Stimulated activated CD8-positive, alpha-beta memory T cell treated with anti-CD3 and anti-CD28 coated beads, Interleukin-7, amount 100 ng/mL, for 4 hours (primary cell): ENCODE results near the gene CABLES2.
"Not testable (repeated sequence)": the region's sequence is repeated elsewhere in the genome, so short reads cannot be mapped to it uniquely, and the experiment has no call there.

Experiments
- DNase-seq, 2 donors: peaks; one replicate each; pipeline ENCODE4 v3.0.0-alpha.2; 2020; ENCODE audit warnings: low read depth in 2 of 2

CABLES2 gene

DNA sequence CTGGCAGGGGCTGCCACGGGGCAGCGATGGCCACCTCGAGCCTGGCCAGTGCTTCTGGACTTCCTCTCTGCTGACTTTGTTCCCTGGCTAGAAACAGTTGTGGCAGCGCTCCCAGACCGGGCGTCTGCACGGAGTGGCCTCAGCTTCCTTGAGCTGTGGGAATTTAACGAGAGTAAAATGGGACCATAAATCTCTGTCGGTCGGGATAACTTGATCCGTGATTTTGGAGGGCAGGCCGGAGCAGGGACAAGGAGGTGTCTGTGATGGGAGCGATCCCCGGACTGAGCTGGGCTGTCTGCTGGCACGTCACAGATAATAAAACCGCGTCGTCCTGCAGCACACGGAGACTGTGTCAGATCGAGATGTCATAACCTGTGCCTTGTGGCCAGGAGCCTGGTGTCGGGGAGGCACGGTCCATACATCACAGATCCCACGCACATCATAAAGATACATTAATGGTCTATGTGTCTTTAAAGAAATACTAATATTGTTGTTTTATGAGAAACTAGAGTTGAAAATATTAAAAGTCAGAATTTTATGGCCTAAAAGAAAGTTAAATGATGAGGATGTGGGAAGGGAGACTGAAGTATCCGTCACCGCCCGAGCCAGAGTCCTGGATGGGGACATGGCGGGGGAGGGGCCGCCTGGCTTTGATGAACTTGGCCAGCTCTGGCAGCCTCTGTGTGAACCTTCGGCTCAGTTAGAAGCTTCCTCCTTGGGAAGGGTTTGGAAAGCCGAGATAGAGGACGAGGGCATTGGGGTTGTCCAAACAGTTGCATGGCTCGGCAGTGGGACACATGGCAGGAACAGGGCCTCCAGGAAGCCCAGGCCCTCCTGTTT is 26.8 kb upstream of the CABLES2 start:
- DNase-seq: no peak

DNA sequence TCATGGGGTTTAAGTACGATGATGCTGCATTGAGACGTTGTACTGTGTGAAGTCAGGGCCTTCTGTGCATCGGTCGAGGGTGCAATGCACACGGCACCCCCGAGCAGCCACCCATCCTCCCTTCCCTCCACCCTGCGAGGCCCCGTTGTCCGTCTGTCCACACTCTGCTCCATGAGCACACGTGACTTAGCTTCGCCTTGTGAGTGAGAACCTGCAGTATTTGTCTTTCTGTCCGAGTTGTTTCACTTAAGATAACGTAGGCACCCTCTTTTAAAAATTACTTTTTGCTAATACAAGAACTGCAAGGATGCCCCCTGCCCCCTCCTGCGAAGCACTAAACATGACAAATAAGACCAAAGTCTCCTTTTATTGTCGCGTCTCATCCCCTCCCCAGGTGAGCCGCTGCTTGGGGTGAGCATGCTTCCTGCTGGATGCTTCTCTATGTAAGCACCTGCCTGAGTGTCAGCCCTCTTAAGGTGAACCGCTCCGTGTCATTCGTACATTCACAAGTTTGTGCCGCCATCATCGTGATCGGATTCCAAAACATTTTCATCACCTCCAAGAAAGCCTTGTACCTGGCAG is 23.9 kb upstream of the CABLES2 start:
- DNase-seq: no peak

DNA sequence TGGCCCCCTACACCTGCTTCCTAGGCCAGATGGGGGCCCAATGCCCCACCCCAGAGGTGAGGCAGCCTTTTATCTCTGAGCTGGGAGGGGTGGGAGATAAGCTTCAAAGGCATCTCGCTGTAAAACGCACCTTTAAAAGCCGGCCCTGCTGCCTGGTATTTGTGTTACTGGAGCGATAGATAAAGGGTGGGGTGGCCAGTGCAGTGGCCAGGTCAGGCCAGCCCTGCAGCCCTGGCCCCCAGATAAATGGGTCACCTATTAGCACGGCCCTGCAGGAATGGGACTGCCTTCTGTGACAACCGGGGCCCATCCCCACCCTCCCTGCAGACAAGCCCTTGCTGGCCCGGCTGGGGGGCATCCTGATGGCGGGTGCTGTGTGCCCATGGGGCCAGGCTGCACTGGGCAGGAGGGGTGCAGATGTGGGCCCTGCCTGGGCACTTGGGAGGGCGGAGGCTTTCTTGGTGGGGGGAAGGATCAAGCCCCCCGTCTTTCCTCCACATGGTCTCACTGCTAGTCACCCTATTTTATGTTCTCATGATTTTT is 23.3 kb upstream of the CABLES2 start:
- no peak for DNase-seq

DNA sequence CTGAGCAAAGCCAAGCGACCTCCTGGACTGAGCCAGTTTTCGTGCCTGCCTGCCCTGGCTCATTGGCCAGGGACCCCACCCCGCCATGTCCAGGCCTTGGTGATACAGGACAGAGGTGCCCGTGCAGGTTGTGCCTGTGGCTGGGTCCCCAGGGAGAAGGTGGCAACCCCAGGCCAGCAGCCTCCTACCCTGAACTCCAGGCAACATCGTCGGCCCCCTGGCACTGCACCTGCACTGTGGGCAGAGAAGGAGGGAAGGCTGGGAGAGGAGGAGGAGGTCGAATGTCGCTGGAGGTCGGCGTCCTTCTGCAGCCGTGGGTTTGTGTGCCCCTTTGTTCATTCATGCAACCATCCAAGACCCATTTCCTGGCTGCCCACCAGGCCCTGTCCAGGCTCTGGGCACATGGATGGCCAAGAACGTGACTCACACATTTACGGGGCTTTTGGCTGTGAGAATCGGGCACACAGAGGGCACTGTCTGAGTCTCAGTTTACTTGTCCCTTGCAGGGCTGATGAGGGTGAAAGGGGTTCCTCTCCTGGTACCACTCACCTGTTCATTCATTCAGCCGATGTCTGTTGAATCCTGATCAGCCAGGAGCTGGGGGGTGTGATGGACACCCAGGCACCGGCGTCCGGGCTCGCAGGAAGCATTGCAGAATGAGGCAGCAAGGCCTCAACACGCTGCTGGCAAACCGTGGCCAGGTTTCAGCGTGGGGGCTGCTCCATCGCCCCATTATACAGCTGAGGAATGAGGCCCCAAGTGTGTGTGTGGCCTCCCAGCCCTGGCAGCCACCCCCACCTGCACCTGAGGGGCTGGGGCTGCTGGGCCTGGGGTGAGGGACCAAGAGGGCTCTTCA is 22.6 kb upstream of the CABLES2 start:
- DNase-seq: no peak

DNA sequence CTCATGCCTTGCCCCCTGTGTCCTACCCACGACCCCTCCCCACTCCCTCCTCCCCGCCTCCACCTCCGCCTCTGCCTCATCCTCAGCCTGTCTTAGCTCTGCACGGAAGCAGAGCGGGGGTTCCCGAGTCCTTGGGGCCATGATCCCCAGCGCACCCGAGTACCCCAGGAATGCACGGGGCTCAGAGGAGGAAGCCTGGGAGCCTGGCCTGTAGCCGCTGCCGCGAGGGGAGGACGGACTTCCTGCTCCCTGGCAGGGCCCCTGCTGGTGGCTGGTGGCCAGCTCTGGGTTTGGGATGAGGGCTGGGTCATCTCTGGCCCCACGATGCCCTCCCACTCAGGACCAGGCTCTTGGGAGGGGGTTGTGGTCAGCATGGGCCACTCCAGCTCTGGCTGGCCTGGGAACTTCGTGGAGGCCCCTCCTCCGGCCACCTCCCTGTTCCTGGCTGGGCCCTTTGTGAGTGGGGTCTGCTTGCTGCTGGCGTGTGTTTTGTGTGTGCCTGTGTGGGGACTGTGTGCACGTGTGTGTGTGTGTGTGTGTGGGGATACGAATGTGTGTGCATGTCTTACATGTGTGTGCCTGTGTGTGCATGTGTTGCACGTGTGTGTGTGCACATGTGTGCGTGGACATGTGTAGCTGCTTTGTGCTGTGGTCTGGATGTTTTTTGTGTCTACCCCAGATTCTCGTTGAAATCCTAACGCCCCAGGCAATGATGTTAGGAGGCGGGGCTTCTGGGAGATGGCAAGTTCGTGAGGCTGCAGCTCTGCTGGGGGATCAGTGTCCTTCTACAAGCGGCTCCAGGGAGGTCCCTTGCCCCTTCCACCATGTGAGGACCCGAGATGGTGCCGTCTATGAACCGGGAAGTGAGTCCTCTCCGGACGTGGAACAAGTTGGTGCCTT is 21.6 kb upstream of the CABLES2 start:
- no peak for DNase-seq

DNA sequence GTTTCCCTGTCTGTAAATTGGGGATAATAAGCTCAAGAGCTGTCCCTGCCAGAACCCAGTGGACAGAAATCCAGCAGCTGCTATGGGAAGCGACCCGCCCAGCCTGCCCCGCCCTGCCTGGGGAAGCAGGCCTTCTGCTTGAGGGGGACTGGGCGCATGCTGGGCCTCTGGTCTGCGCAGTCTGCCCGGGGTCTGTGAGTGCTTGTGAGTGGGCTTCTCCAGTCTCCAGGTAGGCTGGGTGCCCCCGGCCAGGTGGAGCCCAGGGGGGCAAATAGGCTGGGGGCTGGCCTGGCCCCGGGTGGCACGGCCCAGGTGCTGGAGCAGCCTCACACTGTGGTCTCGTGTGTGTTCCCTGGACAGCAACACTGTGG is 20.9 kb upstream of the CABLES2 start:
- DNase-seq: no peak

DNA sequence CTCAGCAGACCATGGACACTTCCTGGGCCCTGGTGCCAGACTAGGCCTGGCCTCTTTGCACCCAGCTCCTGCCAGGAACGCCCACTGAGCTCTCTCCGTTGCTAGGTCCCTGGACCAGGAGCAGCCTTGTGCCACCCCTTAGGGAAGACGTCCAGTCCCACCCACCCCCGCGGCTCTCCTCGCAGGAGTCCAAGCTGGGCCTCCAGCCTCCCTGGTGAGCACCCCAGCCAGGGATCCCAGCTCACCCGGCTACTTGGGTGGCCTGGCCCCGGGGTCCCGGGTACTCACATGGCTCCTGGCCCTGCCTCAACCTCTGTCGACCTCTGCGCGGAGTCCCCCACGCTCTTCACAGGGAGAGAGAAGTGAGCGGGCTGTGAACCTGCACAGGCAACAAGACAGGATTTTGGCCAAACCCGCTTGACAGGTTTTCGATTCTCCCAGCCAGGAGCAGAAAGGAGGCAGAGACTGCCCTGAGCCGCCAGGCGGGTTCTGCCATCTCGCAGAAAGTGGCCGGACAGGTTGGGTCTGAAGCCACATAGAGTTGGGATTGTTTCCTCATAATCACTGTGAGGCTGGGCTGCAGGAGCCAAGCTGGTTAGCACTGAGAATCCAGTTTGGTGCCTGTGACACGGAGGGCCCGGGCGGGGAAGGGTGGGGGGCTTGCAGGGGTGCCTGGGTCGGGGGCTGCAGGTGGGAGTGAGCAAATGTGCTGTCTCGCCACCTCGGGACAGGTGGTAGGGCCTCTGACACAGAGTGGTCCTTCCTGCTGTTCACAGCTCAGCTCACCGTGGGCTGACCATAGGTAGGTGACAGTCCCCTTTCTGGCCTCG is 20.3 kb upstream of the CABLES2 start, which contains the start of gene RBBP8NL:
RBBP8NL (minus strand) TSS at position 368 of the 830 bp plus-strand sequence. CDS start 7,892 bp downstream, outside the sequence.
- DNase-seq: no peak

DNA sequence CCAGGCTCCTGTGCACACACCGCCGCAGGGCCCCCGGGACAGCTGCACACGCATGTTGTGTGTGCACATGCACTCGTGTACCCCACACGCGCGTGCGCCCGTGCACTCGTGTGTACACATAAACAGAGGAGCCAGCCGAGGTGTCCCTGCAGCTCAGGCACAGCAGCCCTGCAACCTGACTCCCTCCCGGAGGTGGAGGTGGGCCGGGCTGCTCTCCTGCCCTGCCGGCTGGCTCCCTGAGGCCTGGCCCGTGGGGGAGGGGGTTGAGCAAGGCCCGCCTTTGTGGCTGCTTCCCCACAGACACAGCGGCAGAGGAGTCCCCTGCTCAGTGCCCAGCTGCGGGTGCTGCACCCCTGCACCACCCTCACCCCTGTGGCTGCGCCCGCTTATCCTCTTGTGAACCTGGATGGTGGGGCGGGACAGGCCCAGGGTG is 19.6 kb upstream of the CABLES2 start:
- no peak for DNase-seq

DNA sequence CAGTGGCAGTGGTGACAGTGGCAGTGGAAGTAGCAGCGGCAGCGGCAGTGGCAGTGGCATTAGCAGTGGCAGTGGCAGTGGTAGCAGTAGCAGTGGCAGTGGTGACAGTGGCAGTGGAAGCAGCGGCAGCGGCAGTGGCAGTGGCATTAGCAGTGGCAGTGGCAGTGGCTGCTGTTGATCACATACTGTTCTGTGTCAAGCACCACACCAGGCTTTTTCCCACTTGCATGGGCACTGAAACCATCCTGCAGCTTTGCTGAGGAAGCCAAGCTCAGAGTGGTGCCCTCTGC is 18.9 kb upstream of the CABLES2 start:
- not testable (repeated sequence) for DNase-seq

DNA sequence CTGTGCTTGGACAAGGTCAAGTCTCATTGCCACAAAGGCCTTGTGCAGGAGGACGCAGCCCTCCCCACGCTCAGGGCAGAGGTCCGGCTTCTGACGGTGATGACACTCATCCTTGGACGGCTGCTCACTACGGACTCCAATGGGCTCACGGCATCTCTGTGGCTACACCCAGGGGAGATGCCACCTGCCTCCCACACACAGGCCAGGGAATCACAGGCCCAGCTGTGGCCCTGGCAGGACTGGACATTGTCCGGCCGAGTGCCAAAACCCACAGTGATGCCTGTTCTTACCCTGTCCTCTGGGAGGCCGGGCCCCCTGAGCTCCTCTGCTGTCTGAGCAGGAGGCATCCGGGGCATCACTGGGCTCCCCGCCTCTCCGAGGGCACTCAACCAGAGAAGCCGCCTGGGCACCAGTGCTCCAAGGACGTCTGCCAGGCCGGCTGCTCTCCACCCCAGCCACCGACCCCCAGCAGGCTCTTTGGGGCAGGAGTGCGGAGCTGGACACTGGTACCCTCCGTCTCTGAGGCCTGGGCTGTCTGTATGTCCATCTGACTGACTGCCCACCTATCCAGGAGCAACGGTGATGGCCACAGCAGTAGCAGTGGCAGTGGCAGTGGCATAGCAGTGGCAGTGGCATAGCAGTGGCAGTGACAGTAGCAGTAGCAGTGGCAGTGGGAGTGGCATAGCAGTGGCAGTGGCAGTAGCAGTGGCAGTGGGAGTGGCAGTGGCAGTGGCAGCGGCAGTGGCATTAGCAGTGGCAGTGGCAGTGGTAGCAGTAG is 18.4 kb upstream of the CABLES2 start:
- DNase-seq: no peak

DNA sequence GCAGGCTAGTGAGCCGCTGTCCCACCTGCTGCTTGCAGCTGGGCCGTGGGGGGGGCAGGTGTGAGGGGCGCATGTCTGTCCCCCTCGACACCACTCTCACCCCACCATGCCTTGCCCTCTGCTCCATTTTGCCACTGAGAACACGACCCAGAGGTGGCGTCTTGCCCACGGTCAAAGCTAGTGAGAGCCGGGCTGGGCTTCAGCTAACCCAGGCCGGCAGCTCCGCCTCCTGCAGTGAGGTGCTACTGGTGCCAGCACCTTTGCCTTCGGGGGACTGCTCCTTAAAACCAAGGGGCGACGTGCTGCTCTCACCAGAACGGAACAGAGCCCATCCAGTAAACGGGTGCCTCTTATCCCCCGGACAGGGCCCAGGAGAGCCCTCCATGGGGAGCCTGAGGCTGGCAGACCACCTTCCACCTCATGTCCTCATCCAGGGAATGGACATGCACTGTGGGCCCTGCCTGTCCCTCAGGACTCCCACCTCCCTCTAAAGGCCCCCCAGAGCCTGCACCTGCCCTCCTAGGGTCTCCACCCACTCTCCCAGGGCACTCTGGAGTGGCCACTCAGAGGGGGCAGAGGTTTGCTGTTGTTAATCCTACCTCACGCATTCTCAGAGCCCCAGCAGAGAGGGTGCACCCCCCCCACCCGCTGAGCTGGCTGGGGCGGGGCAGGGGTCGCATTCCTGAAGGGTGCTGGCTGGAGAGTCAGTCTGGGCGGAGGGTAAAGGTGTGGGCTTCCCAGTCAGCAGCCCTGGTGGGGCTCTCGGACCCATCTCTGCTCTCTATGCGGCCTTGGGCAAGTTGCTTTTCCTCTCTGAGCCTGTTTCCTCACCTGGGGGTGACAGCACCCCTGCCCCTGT is 17.4 kb upstream of the CABLES2 start:
- DNase-seq: no peak

DNA sequence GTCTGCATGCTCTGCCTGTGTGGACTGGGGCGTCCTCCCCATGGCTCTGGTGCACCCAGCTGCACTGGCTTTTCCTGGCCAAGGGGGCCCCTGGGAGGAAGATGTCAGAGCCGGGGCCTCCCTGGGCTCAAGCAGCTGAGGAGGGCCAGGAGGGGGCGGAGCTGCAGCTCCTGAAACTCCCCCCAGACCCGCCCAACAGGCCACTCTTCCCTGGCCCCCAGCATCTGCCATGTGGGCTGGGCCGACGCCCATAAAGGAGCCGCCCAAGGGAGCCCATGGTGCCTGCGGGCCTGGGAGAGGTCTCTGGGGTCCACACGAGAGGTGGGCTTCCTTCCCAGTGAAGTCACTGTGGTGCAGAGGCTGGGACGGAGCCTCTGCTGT is 16.2 kb upstream of the CABLES2 start:
- DNase-seq: no peak

DNA sequence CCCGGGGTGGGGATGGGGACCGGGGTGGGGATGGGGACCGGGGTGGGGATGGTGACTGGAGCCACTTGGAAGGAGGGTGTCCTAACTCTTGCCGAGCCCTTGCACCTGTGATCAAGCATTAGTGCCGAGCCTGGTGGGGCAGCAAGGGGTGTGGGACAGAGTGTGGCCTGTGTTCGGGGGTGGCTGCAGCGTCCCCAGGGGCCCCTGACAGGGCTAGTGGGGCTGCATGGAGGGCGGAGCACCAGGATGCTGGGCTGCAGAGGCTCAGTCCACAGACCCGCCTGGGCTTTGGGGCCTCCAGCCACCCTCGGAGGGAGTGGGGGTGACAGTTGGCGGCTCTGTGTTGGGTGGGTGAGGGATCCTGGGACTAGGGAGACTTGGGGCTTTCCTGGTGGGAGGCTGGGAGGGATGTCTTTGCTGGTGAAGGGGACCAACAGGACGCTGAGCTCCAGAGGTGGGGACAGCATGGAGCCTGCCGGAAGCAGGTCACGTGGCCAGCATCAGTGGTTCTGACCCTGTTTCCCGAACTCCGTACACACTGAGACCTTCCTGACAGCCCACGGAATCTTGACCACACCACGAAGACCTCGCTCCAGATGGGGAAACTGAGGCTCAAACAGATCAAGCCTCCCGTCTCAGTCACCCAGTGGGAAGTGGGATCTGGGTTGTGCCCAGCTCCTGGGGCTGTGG is 15.7 kb upstream of the CABLES2 start:
- DNase-seq: no peak

DNA sequence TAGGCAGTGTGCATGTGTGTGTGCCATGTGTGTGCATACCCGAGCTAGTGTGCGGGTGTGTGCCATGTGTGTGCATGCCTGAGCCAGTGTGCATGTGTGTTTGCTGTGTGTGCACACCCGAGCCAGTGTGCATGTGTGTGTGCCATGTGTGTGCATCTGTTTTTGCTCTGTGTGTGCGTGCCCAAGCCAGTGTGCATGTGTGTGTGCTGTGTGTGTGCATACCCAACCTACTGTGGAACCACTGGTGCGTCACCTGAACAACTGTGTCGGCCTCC is 14.6 kb upstream of the CABLES2 start:
- DNase-seq: no peak

DNA sequence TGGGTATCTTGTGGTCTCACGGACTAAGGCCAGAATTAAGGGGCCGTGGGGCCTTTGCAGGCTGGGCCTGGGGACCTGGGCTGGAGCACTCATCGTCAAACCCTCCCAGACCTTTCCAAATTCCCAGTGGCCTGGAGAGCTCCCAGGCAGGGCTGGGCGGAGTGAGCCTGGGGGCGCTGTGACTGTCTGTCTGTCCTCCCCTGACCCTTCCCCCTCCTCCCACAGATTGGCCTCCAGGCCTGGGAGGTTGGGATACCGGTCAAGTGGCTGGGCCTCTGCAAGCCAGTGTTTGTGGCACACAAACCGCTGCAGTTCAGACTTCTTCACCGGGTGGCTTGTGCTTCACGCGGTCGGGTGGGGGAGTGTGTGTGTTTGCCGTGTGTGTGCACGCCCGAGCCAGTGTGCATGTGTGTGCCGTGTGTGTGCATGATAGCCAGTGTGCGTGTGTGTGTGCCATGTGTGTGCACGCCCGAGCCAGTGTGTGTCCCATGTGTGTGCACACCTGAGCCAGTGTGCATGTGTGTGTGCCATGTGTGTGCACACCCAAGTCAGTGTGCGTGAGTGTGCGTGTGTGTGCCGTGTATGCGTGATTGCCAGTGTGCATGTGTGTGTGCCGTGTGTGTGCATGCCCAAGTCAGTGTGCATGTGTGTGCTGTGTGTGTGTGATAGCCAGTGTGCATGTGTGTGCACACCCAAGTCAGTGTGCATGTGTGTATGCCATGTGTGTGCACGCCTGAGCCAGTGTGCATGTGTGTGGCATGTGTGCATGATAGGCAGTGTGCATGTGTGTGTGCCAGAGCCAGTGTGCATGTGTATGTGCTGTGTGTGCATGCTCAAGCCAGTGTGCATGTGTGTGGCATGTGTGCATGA is 14.0 kb upstream of the CABLES2 start:
- no peak for DNase-seq

DNA sequence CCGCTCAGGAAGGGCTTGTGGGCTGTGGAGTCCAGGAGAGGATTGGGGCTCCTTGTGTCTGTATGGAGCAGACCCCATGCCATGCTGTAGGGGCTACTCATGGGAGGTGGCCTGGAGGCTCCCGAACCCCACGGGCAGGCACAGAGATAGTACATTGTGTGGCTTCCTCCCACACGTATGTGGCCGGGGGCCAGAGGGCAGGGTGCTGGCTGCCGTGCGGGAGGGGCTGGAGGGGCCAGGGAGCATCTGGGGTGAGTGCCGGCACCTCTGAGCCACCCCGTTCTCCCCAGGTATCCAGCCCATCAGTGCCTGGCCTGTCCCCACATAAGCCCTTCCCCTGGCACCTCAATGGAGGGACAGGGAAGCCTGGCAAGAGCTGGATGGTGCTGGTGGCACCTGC is 12.7 kb upstream of the CABLES2 start:
- no peak for DNase-seq

DNA sequence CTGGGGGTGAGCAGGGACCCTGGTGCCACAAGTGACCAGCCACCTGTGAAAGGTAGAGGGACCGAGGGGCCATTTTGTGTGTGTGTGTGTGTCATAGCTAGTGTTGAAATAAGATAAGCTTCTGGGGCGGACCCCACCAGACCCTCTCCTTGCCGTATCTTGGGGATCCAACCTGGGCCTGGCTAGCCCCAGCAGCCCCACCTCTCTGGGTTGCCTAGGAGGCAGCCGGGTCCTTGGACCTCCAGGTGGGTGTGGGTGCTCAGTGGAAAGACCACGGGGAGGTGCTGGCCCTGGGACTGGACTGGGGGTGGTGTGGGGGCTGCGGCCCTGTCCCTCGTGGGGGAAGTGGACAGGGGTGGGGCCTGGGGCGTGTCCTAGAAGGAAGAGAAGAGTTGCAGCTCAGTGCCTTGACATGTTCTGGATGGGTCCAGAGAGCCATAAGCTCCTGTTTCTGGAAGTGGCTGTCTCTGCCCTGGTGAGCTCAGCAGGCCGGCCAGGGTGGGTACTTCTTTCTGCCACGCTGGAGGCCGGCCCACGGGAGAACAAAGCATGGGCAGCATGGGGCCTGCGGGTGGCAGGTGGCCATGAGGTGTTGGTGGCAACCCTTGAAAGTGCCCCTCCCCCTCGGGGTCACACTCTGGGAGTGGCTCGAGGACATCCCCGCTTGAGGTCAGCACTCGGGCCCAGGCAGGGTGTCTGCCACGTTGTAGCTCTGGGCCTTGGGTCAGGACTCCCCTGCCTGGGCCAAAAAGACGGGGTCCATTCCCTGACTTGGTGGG is 11.8 kb upstream of the CABLES2 start:
- DNase-seq: no peak
